ENCODE measurements around the gene IL20.
A peak's percentile ranks its signal among the peaks of the same experiment; 100 is the strongest.

IL20 gene

GRCh38 chr1:206823727-206824126 lies 41.7 kb upstream of the IL20 start:
- peak overlapping the region; percentile 97 for H4K8ac ChIP-seq (ENCODE audit: low read length)
- DNase-seq: peak; percentile 36
- H3K27ac ChIP-seq (ENCODE audit: low read length, poor library complexity, severe bottlenecking): no peak overlapping the region

DNA sequence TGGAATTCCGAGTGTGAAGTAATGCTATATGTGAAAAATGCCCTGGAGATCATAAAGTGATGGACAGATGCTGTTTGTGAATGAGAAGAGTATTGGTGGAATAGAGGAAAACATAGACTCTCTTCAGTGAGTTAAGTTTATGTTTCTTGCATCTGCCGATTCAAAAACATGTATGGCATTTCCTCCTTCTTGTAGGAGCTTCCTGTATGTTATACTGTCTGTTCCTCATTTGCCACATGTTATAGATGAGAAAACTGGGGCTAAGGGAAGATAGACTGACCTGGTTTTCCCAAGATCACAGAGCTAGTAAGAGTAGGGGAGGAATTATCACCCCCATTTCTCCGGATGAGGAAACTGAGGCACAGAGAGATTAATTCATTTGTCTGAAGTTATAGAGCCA lies 41.1 kb upstream of the IL20 start:
- Histone ChIP-seq H3K36me3 (ENCODE audit: control insufficient read depth in 1 of 2, insufficient read depth in 2 of 2, low read depth in 1 of 2, low read length in 2 of 2) (no peaks in the 10 kb centered on the region), H2AK5ac (ENCODE audit: low read length, severe bottlenecking) (no peak overlapping the region), H4K8ac (ENCODE audit: low read length) (no peak overlapping the region), H3K4me1 (ENCODE audit: control insufficient read depth, insufficient read depth, low read depth, low read length) (peaks cover 2% of the 10 kb centered on the region), H3K14ac (ENCODE audit: low read length in 2 of 2) (no peak overlapping the region), H3K79me1 (replicated peaks; ENCODE audit: low read length, poor library complexity, severe bottlenecking) (no peaks in the 10 kb centered on the region), H2AFZ (ENCODE audit: low read depth, low read length) (no peak overlapping the region), H3K4me2 (ENCODE audit: low read length, poor library complexity, severe bottlenecking) (no peak overlapping the region), H2BK15ac (ENCODE audit: low read depth, poor library complexity, severe bottlenecking) (no peak overlapping the region), H2BK12ac (ENCODE audit: low read length in 2 of 2) (peak overlapping the region; percentile 88 to 93), H3K23ac (ENCODE audit: low read length in 2 of 2) (no peak overlapping the region), H3K18ac (ENCODE audit: low read depth in 1 of 2, low read length in 2 of 2) (peak overlapping the region; percentile 86 to 96), H4K91ac (ENCODE audit: low read length) (no peak overlapping the region), H3K27ac (ENCODE audit: low read length, poor library complexity, severe bottlenecking) (no peak overlapping the region), H3K27me3 (ENCODE audit: control insufficient read depth in 1 of 2, insufficient read depth in 1 of 2, low read length in 2 of 2) (peaks cover 3 to 8% of the 10 kb centered on the region in 2 experiments), H2BK120ac (ENCODE audit: low read depth, low read length) (peak overlapping the region; percentile 89), H3K4me3 (ENCODE audit: insufficient read depth in 1 of 2, low read depth in 1 of 2, low read length in 2 of 2) (no peak overlapping the region), H3K9me3 (ENCODE audit: control insufficient read depth, low read length) (no peaks in the 10 kb centered on the region), H2BK5ac (ENCODE audit: low read depth, low read length, poor library complexity, severe bottlenecking) (no peak overlapping the region), H3K9ac (ENCODE audit: low read length) (no peak overlapping the region), H3K4ac (ENCODE audit: low read depth in 1 of 2, low read length in 2 of 2) (peak overlapping the region in 1 of 2 experiments; percentile 96)
- DNase-seq: peak; percentile 29
- 63% methylated on average over 2 of the region's 3 CpGs for WGBS

More at GRCh38 chr1:206823727-206824126, 41.7 kb upstream of the IL20 start:
- peak overlapping the region; percentile 71 for H2BK15ac ChIP-seq (ENCODE audit: low read depth, poor library complexity, severe bottlenecking)
- peak overlapping the region; percentile 86 to 96 for H3K18ac ChIP-seq (ENCODE audit: low read depth in 1 of 2, low read length in 2 of 2)
- peak overlapping the region; percentile 89 for H2BK120ac ChIP-seq (ENCODE audit: low read depth, low read length)
- peak overlapping the region; percentile 97 for H4K91ac ChIP-seq (ENCODE audit: low read length)
- peak overlapping the region; percentile 51 for H2AFZ ChIP-seq (ENCODE audit: low read depth, low read length)
- H3K23ac ChIP-seq (ENCODE audit: low read length in 2 of 2): peak overlapping the region in 1 of 2 experiments; percentile 54
- no peaks in the 10 kb centered on the region for H3K79me1 ChIP-seq (replicated peaks; ENCODE audit: low read length, poor library complexity, severe bottlenecking)
- peak overlapping the region; percentile 88 to 93 for H2BK12ac ChIP-seq (ENCODE audit: low read length in 2 of 2)
- H3K9ac ChIP-seq (ENCODE audit: low read length): peak overlapping the region; percentile 33
- no peaks in the 10 kb centered on the region for H3K9me3 ChIP-seq (ENCODE audit: control insufficient read depth, low read length)
- H3K4ac ChIP-seq (ENCODE audit: low read depth in 1 of 2, low read length in 2 of 2): peak overlapping the region; percentile 85 to 96
- H2BK5ac ChIP-seq (ENCODE audit: low read depth, low read length, poor library complexity, severe bottlenecking): no peak overlapping the region
- H3K4me3 ChIP-seq (ENCODE audit: insufficient read depth in 1 of 2, low read depth in 1 of 2, low read length in 2 of 2): no peak overlapping the region
- no peak overlapping the region for H3K14ac ChIP-seq (ENCODE audit: low read length in 2 of 2)
- no peak overlapping the region for H2AK5ac ChIP-seq (ENCODE audit: low read length, severe bottlenecking)
- H3K4me1 ChIP-seq (ENCODE audit: control insufficient read depth, insufficient read depth, low read depth, low read length): peaks cover 2% of the 10 kb centered on the region
- WGBS: 70% methylated on average over 5 of the region's 5 CpGs
- H3K36me3 ChIP-seq (ENCODE audit: control insufficient read depth in 1 of 2, insufficient read depth in 2 of 2, low read depth in 1 of 2, low read length in 2 of 2): no peaks in the 10 kb centered on the region
- H3K27me3 ChIP-seq (ENCODE audit: control insufficient read depth in 1 of 2, insufficient read depth in 1 of 2, low read length in 2 of 2): peaks cover 0 to 8% of the 10 kb centered on the region in 2 experiments
- no peak overlapping the region for H3K4me2 ChIP-seq (ENCODE audit: low read length, poor library complexity, severe bottlenecking)

- peak overlapping the region; percentile 10 to 78 for H2BK12ac ChIP-seq (ENCODE audit: low read length in 2 of 2)
- peak overlapping the region in 1 of 2 experiments; percentile 14 for H3K18ac ChIP-seq (ENCODE audit: low read depth in 1 of 2, low read length in 2 of 2)
- H2AFZ ChIP-seq (ENCODE audit: low read depth, low read length): no peak overlapping the region
- H4K8ac ChIP-seq (ENCODE audit: low read length): peak overlapping the region; percentile 45
- H3K14ac ChIP-seq (ENCODE audit: low read length in 2 of 2): no peak overlapping the region
- no peak overlapping the region for H4K91ac ChIP-seq (ENCODE audit: low read length)
- H3K27ac ChIP-seq (ENCODE audit: low read length, poor library complexity, severe bottlenecking): no peak overlapping the region
- no peak overlapping the region for H3K9ac ChIP-seq (ENCODE audit: low read length)
- no peaks in the 10 kb centered on the region for H3K9me3 ChIP-seq (ENCODE audit: control insufficient read depth, low read length)
- WGBS: 7% methylated on average over 4 of the region's 4 CpGs
- H3K4me2 ChIP-seq (ENCODE audit: low read length, poor library complexity, severe bottlenecking): no peak overlapping the region
- no peak overlapping the region for H2BK5ac ChIP-seq (ENCODE audit: low read depth, low read length, poor library complexity, severe bottlenecking)
- no peak overlapping the region for H2BK15ac ChIP-seq (ENCODE audit: low read depth, poor library complexity, severe bottlenecking)
- no peak overlapping the region for H2AK5ac ChIP-seq (ENCODE audit: low read length, severe bottlenecking)
- no peaks in the 10 kb centered on the region for H3K36me3 ChIP-seq (ENCODE audit: control insufficient read depth in 1 of 2, insufficient read depth in 2 of 2, low read depth in 1 of 2, low read length in 2 of 2)
- peaks cover 2% of the 10 kb centered on the region for H3K4me1 ChIP-seq (ENCODE audit: control insufficient read depth, insufficient read depth, low read depth, low read length)
- H3K27me3 ChIP-seq (ENCODE audit: control insufficient read depth in 1 of 2, insufficient read depth in 1 of 2, low read length in 2 of 2): peaks cover 10 to 12% of the 10 kb centered on the region in 2 experiments
- peak; percentile 91 for DNase-seq
- H2BK120ac ChIP-seq (ENCODE audit: low read depth, low read length): peak overlapping the region; percentile 73
- no peak overlapping the region for H3K4me3 ChIP-seq (ENCODE audit: insufficient read depth in 1 of 2, low read depth in 1 of 2, low read length in 2 of 2)
- H3K23ac ChIP-seq (ENCODE audit: low read length in 2 of 2): no peak overlapping the region
- peak overlapping the region; percentile 34 to 67 for H3K4ac ChIP-seq (ENCODE audit: low read depth in 1 of 2, low read length in 2 of 2)
- H3K79me1 ChIP-seq (replicated peaks; ENCODE audit: low read length, poor library complexity, severe bottlenecking): no peaks in the 10 kb centered on the region
Measured at GRCh38 chr1:206826394-206826793, 39.0 kb upstream of the IL20 start.

- no peak overlapping the region for H3K4me2 ChIP-seq (ENCODE audit: low read length, poor library complexity, severe bottlenecking)
- H3K27me3 ChIP-seq (ENCODE audit: control insufficient read depth in 1 of 2, insufficient read depth in 1 of 2, low read length in 2 of 2): peaks cover 4 to 11% of the 10 kb centered on the region in 2 experiments
- peaks cover 2% of the 10 kb centered on the region for H3K4me1 ChIP-seq (ENCODE audit: control insufficient read depth, insufficient read depth, low read depth, low read length)
- no peak overlapping the region for H4K91ac ChIP-seq (ENCODE audit: low read length)
- no peak overlapping the region for H2AFZ ChIP-seq (ENCODE audit: low read depth, low read length)
- no CpG with 5 or more reads among the region's 1 CpG for WGBS
- no peak overlapping the region for H3K9ac ChIP-seq (ENCODE audit: low read length)
- H3K4ac ChIP-seq (ENCODE audit: low read depth in 1 of 2, low read length in 2 of 2): no peak overlapping the region
- H4K8ac ChIP-seq (ENCODE audit: low read length): no peak overlapping the region
- peak overlapping the region in 1 of 2 experiments; percentile 43 for H3K18ac ChIP-seq (ENCODE audit: low read depth in 1 of 2, low read length in 2 of 2)
- H2AK5ac ChIP-seq (ENCODE audit: low read length, severe bottlenecking): no peak overlapping the region
- H3K79me1 ChIP-seq (replicated peaks; ENCODE audit: low read length, poor library complexity, severe bottlenecking): no peaks in the 10 kb centered on the region
- no peaks in the 10 kb centered on the region for H3K36me3 ChIP-seq (ENCODE audit: control insufficient read depth in 1 of 2, insufficient read depth in 2 of 2, low read depth in 1 of 2, low read length in 2 of 2)
- peak overlapping the region in 1 of 2 experiments; percentile 8 for H2BK12ac ChIP-seq (ENCODE audit: low read length in 2 of 2)
- no peak overlapping the region for H3K23ac ChIP-seq (ENCODE audit: low read length in 2 of 2)
- DNase-seq: peak; percentile 35
- no peak overlapping the region for H3K27ac ChIP-seq (ENCODE audit: low read length, poor library complexity, severe bottlenecking)
- no peak overlapping the region for H2BK120ac ChIP-seq (ENCODE audit: low read depth, low read length)
- H3K14ac ChIP-seq (ENCODE audit: low read length in 2 of 2): no peak overlapping the region
- H2BK15ac ChIP-seq (ENCODE audit: low read depth, poor library complexity, severe bottlenecking): no peak overlapping the region
- H3K4me3 ChIP-seq (ENCODE audit: insufficient read depth in 1 of 2, low read depth in 1 of 2, low read length in 2 of 2): no peak overlapping the region
- no peak overlapping the region for H2BK5ac ChIP-seq (ENCODE audit: low read depth, low read length, poor library complexity, severe bottlenecking)
- H3K9me3 ChIP-seq (ENCODE audit: control insufficient read depth, low read length): no peaks in the 10 kb centered on the region
Measured at GRCh38 chr1:206828061-206828460, 37.4 kb upstream of the IL20 start.
